MM.1S (cell line): ENCODE measurements around the gene PRPS1.

Source experiments
- DNase-seq: peaks from one replicate; pipeline ENCODE4 v3.0.0-alpha.2; 2015
- H2AFZ ChIP-seq: fragments of 300-600 bp; sonication (generic); 2 replicates; pipeline ENCODE4 v1.6.0; 2016; ENCODE audit warnings: antibody characterized with exemption, low read length
- H3F3A ChIP-seq: fragments of 300-600 bp; sonication (generic); 2 replicates; pipeline ENCODE4 v1.6.1; 2016; ENCODE audit warnings: mild to moderate bottlenecking, antibody characterized with exemption, low read length, moderate library complexity, mixed read lengths; ENCODE audit not compliant: insufficient read depth
- H3K27ac ChIP-seq: fragments of 300-600 bp; sonication (generic); 2 replicates; pipeline ENCODE4 v1.5.1; 2016; ENCODE audit warnings: mild to moderate bottlenecking, low read length
- H3K27me3 ChIP-seq: fragments of 300-600 bp; sonication (generic); replicated peaks from 2 replicates; pipeline ENCODE4 v1.6.0; 2016; ENCODE audit warnings: low read length; ENCODE audit not compliant: insufficient read depth
- H3K36me3 ChIP-seq: fragments of 300-600 bp; sonication (generic); replicated peaks from 2 replicates; pipeline ENCODE4 v1.6.1; 2016; ENCODE audit warnings: mild to moderate bottlenecking, low read length, mixed read lengths; ENCODE audit not compliant: insufficient read depth
- H3K4me1 ChIP-seq: fragments of 300-600 bp; sonication (generic); 2 replicates; pipeline ENCODE4 v1.6.1; 2016; ENCODE audit warnings: low read length, mixed read lengths
- H3K4me2 ChIP-seq: fragments of 300-600 bp; sonication (generic); 2 replicates; pipeline ENCODE4 v1.6.0; 2016; ENCODE audit warnings: low read depth, low read length
- H3K4me3 ChIP-seq: fragments of 300-600 bp; sonication (generic); 2 replicates; pipeline ENCODE4 v1.5.1; 2016; ENCODE audit warnings: low read length, mixed read lengths
- H3K79me2 ChIP-seq: fragments of 300-600 bp; sonication (generic); 2 replicates; pipeline ENCODE4 v1.6.1; 2016; ENCODE audit warnings: mixed run types, low read length, mixed read lengths
- H3K9ac ChIP-seq: fragments of 300-600 bp; sonication (generic); 2 replicates; pipeline ENCODE4 v1.6.1; 2016; ENCODE audit warnings: low read length, mixed read lengths
- H3K9me2 ChIP-seq: fragments of 300-600 bp; sonication (generic); replicated peaks from 2 replicates; pipeline ENCODE4 v1.6.1; 2016; ENCODE audit warnings: mild to moderate bottlenecking, low read length, mixed read lengths; ENCODE audit not compliant: insufficient read depth
- H3K9me3 ChIP-seq: fragments of 300-600 bp; sonication (generic); replicated peaks from 2 replicates; pipeline ENCODE4 v1.6.1; 2016; ENCODE audit warnings: mild to moderate bottlenecking, low read length, mixed read lengths; ENCODE audit not compliant: insufficient read depth
- H4K20me1 ChIP-seq: fragments of 300-600 bp; sonication (generic); 2 replicates; pipeline ENCODE4 v1.6.1; 2016; ENCODE audit warnings: mild to moderate bottlenecking, low read length, moderate library complexity, mixed read lengths; ENCODE audit not compliant: insufficient read depth
- EZH2 ChIP-seq: fragments of 300-600 bp; sonication (generic); optimal IDR thresholded peaks from 2 replicates; pipeline ENCODE3; 2017; ENCODE audit warnings: low read depth, mild to moderate bottlenecking, antibody characterized with exemption, low read length, mixed read lengths
- EZH2phosphoT487 ChIP-seq: fragments of 300-600 bp; sonication (generic); IDR thresholded peaks from 2 replicates; pipeline ENCODE4 v1.6.1; 2018; ENCODE audit warnings: antibody characterized with exemption, low read length
- TF ChIP-seq, protein P1 (sequence below): fragments of 300-600 bp; sonication (generic); IDR thresholded peaks from 2 replicates; pipeline ENCODE4 v1.5.1; 2016; ENCODE audit warnings: antibody characterized with exemption, low read length, mixed read lengths

Gene PRPS1

DNA sequence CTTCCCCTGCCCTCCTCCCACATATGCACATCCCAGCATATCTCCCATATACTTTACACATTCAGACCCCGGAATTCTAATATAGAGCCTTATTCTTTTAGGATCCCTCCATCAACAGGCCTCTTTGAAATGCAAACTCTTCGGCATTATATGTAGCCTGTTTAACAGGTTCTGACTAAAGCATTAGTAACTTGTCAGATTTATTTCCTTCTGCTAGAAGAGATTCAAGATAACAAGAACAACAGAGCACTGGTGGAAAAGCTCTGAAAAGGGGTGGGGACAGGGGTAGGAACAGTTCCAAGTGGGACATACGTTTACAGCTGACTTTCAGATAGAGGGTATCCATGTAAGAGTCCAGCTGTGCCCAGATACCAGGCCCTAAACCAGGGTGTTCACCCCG is 31.7 kb upstream of the PRPS1 start:
- Histone ChIP-seq H4K20me1 (no peaks in the 10 kb centered on the region), H3K27me3 (no peaks in the 10 kb centered on the region), H3K4me2 (no peak overlapping the region), H3F3A (no peaks in the 10 kb centered on the region), H3K36me3 (no peaks in the 10 kb centered on the region), H3K9me3 (no peaks in the 10 kb centered on the region), H3K79me2 (no peaks in the 10 kb centered on the region), H3K4me1 (no peaks in the 10 kb centered on the region), H3K27ac (no peak overlapping the region), H3K9ac (no peak overlapping the region), H2AFZ (no peak overlapping the region), H3K4me3 (no peak overlapping the region), H3K9me2 (no peaks in the 10 kb centered on the region)
- TF ChIP-seq, protein P1, sequence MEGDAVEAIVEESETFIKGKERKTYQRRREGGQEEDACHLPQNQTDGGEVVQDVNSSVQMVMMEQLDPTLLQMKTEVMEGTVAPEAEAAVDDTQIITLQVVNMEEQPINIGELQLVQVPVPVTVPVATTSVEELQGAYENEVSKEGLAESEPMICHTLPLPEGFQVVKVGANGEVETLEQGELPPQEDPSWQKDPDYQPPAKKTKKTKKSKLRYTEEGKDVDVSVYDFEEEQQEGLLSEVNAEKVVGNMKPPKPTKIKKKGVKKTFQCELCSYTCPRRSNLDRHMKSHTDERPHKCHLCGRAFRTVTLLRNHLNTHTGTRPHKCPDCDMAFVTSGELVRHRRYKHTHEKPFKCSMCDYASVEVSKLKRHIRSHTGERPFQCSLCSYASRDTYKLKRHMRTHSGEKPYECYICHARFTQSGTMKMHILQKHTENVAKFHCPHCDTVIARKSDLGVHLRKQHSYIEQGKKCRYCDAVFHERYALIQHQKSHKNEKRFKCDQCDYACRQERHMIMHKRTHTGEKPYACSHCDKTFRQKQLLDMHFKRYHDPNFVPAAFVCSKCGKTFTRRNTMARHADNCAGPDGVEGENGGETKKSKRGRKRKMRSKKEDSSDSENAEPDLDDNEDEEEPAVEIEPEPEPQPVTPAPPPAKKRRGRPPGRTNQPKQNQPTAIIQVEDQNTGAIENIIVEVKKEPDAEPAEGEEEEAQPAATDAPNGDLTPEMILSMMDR = no peak
- TF ChIP-seq EZH2phosphoT487 (no peak), EZH2 (no peak)
- no peak for DNase-seq

DNA sequence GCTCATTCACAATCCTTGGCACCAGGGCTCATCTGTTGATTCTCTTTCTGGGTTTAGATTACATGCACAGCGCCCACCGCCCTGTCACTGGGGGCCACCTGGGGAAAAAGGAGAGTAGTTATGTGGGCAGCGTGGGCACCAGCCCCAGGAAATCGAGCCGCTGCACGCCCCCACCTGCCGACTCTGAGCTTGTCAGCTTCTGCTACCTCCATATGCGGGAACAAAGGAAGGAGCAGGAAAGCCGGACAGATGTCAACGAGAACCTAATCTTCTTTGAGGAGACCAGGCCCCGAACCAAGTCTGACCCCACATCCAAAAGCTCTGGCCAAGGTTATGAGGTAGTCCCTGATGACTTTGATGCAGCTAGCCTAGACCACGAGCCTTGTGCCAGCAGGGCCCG is 31.0 kb upstream of the PRPS1 start:
- Histone ChIP-seq H3F3A (no peaks in the 10 kb centered on the region), H3K36me3 (no peaks in the 10 kb centered on the region), H2AFZ (no peak overlapping the region), H3K79me2 (no peaks in the 10 kb centered on the region), H3K4me1 (no peaks in the 10 kb centered on the region), H3K4me3 (no peak overlapping the region), H3K4me2 (no peak overlapping the region), H4K20me1 (no peaks in the 10 kb centered on the region), H3K9me3 (no peaks in the 10 kb centered on the region), H3K9ac (no peak overlapping the region), H3K27ac (no peak overlapping the region), H3K27me3 (no peaks in the 10 kb centered on the region), H3K9me2 (no peaks in the 10 kb centered on the region)
- TF ChIP-seq, protein P1 = no peak
- TF ChIP-seq EZH2phosphoT487 = no peak
- no peak for TF ChIP-seq EZH2
- DNase-seq = no peak

DNA sequence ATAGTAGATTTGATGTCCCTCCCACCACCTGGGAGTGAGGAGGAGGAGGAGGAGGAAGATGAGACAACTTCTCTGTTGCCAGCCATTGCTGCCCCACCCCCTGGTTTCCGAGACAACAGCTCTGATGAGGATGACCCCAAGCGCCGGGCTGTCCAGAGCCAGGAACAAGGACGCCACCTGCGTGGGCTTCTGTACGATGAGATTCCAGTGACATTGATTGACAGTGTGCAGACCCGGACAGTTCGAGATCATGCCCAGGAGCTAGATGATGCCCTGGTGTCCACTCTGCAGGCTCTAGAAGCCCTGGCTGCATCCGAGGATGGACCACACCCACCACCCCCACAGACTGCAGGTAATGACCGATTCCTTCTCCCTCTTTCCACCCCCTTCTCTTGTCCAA is 30.5 kb upstream of the PRPS1 start:
- Histone ChIP-seq H3K4me1 (no peaks in the 10 kb centered on the region), H3K27ac (no peak overlapping the region), H3K4me3 (no peak overlapping the region), H3K36me3 (no peaks in the 10 kb centered on the region), H2AFZ (no peak overlapping the region), H3F3A (no peaks in the 10 kb centered on the region), H3K9me3 (no peaks in the 10 kb centered on the region), H3K9me2 (no peaks in the 10 kb centered on the region), H3K9ac (no peak overlapping the region), H3K79me2 (no peaks in the 10 kb centered on the region), H3K4me2 (no peak overlapping the region), H4K20me1 (no peaks in the 10 kb centered on the region), H3K27me3 (no peaks in the 10 kb centered on the region)
- no peak for DNase-seq
- TF ChIP-seq EZH2phosphoT487 (no peak), EZH2 (no peak)
- TF ChIP-seq, protein P1 = no peak
